H54 (cell line): ENCODE results near the gene RIC1.
"Not testable (repeated sequence)": the region's sequence is repeated elsewhere in the genome, so short reads cannot be mapped to it uniquely, and the experiment has no call there.

ENCODE experiments used
- DNase-seq: peaks from one replicate; pipeline ENCODE4 v3.0.0; 2011; ENCODE audit warnings: low spot score, mixed read lengths; ENCODE audit not compliant: insufficient read length
- FAIRE-seq: peaks from 3 replicates; lab custom pipeline; 2011; peaks lifted over from hg19 to GRCh38; lab: Jason Lieb, UNC
- POLR2A ChIP-seq: IDR thresholded peaks from 2 replicates; pipeline ENCODE4 v1.6.1; 2011; ENCODE audit warnings: low read depth, mild to moderate bottlenecking, low read length

Gene RIC1

DNA sequence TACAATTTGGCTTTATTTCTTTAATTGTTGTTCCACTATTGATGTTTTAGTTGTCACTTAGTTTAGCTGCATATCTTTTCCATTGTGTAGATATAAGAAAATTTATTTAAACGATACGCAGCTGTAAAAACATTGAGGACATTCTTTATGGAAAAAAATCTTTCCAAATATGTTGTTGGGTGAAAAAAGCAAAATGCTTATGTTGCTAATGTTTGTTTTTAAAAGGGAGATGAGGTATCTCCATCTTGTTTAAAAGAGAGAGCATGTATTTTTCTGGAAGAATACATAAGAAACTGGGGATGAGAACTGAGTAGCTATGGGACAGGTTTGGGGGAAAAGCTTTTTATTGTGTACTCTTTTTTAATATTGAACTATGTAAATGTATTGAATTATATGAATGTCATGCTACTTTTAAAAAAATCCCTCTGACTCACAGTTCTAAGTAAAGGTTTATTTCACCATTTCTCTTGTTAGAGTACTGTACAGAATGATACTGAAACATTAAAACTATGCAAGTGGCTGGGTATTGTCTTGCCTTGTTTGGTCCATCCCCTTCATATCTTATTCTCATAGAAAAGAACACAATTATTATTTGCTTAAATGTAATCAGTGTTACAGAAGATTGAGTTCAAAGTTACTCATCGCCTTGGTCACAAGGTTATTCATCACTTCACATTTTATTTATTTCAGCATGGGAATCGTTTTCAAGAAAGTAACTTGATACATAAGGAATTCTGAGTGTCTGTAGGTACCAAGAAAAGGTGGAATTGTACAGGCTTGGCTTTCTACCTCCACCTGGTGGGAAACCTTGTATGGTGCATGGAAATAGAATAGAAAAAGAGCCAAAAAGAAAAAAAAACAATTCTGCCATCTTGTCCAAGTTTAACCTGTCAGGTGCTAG lies 85.8 kb downstream of the RIC1 start:
- FAIRE-seq (peak; percentile 41), DNase-seq (no peak)
- no peak for TF ChIP-seq POLR2A

DNA sequence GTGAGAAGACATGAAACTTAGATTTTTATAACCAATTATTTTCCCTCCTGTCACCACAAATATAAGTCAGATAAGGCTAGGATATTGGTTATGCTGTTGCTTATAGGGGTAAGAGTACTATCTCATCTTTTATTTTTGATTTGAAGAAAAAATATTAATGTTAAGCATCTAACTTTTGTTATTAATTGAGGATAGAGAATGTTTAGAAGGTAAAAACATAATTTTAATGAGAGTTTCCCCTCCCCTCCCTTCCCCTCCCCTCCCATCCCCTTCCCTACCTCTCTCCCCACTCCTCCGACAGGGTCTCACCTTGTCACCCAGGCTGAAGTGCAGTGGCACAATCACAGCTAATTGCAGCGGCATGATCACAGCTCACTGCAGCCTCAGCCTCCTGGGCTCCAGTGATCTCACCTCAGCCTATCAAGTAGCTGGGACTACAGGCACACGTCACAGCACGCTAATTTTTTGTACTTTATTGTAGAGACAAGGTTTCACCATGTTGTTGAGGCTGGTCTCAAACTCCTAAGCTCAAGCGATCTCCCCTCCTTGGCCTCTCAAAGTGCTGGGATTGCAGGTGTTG lies 86.7 kb downstream of the RIC1 start:
- FAIRE-seq = no peak

GRCh38 chr9:5717434-5717833 lies 88.5 kb downstream of the RIC1 start:
- FAIRE-seq, DNase-seq: not testable (repeated sequence)

More for the DNA sequence above, 86.7 kb downstream of the RIC1 start:
- no peak for TF ChIP-seq POLR2A
- no peak for DNase-seq

GRCh38 chr9:5718296-5719032 lies 89.6 kb downstream of the RIC1 start:
- no peak for DNase-seq
- no peak for TF ChIP-seq POLR2A
- no peak for FAIRE-seq

GRCh38 chr9:5719100-5719926 lies 90.4 kb downstream of the RIC1 start:
- TF ChIP-seq POLR2A = no peak
- no peak for DNase-seq
- peak; percentile 30 for FAIRE-seq

DNA sequence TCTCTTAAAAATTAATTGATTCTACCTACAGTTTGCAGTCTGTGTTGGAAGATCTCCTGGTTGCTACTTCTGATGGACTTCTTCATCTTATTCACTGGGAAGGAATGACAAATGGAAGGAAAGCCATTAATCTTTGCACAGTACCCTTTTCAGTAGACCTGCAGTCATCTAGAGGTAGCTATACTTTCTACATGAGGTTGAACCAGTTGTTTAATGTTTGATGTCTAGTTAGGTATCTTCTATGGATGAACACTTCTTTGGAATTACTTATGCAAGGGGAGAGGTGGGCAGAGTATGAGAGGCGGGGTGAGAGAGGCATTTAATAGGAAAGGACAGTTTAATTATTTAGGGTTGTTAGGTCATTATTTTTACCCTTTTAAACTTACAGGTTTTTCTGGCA lies 91.2 kb downstream of the RIC1 start:
- TF ChIP-seq POLR2A = no peak
- FAIRE-seq (no peak), DNase-seq (no peak)

DNA sequence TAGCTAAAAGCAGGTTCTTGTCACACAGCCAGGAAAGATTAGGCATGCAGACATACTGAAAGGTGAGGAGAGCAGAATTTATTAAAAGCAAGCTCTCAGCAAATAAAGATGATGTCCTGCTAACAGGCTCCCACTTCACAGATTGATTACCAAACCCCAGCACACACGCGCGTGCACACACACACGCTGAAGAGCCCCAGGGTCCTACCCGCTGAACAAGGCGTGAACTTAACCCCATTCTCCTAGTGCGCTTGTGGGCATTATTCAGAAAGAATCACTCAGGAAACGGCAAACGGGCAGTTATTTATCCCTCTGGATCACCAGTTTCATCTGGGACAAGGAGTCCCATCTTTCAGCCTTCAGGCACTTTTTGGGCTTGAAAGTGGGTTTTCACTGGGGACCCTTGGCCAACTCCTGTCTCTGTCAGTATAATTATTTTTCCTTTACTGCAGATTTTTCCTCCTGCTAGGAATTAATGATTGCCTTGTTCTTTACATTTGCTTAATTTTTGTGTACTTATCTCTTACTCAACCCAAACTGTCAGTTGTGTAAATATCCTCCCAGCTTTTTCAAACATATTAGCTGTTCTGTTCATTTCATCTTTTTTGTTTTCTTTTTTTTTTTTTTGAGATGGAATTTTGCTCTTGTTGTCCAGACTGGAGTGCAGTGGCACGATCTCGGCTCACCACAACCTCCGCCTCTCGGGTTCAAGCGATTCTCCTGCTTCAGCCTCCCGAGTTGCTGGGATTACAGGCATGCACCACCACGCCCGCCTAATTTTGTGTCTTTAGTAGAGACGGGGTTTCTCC lies 92.6 kb downstream of the RIC1 start:
- DNase-seq (no peak), FAIRE-seq (no peak)

GRCh38 chr9:5722679-5723078 lies 93.8 kb downstream of the RIC1 start:
- DNase-seq, FAIRE-seq: not testable (repeated sequence)

More for the DNA sequence above, 92.6 kb downstream of the RIC1 start:
- TF ChIP-seq POLR2A = no peak

GRCh38 chr9:5735072-5735471 lies 106.2 kb downstream of the RIC1 start:
- no peak for FAIRE-seq
- no peak for DNase-seq
- no peak for TF ChIP-seq POLR2A

DNA sequence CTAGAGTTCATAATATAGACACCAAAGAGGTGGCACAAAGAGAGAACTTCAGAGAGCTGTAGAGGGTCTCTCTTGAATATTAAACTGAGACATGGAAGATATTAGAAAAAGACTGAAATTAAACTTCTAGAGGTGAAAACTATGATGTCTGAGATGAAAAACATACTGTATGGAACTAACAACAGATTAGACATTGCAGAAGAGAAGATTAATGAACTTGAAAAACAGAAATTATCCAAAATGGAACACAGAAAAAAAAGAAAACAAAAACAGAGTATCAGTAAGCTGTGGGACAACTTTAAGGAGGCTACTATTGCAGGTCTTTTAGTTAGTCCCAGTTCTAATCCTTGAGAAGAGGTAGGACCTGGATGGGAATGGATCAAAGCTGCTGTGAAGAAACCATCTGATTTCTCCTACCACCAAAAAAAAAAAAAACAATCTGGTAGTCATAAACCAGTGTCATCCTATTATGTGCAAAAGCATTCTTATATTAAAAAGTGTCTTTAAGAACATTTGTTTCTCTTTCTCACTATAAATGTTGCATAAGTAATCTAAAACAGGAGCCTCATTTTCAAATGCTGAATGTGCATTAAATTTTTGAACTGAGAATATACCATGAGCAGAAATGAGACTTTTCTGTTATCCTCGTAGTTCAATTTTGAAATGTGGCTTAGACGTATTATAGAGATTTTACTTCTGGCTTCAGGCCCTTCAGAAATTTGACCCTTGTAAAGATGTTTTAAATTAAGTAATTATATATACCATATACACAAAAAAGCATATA lies 107.8 kb downstream of the RIC1 start:
- TF ChIP-seq POLR2A = no peak
- FAIRE-seq (no peak), DNase-seq (no peak)

- no peak for TF ChIP-seq POLR2A
- no peak for DNase-seq
- FAIRE-seq = no peak
Measured at GRCh38 chr9:5743109-5743508, 114.2 kb downstream of the RIC1 start.

GRCh38 chr9:5748438-5748837 lies 119.5 kb downstream of the RIC1 start:
- no peak for TF ChIP-seq POLR2A
- FAIRE-seq (no peak), DNase-seq (no peak)

DNA sequence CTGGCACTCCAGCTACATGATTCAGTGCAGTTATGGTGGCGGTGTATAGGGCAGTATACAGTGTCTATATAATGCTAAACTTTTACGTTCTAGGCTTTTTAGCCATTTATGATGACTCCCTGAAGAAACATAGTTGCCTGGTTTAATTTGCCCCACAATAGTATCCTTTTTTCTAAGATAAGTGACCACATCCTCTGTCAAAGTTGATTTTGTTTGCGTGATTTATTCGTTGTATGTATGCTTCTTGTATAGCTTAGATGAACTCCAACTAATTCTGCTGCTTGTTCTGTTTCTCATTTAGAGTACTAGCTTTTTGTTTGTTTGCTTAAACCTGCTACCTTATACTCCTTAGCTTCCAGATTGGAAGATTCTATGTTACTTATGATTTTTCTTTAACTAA lies 120.4 kb downstream of the RIC1 start:
- DNase-seq (no peak), FAIRE-seq (peak; percentile 15)
- TF ChIP-seq POLR2A = no peak
